GM19239 (cell line): ENCODE data around the gene PMM1.

ENCODE experiments used
- DNase-seq: peaks from one replicate; pipeline ENCODE4 v3.0.0; 2011; ENCODE audit warnings: low spot score; ENCODE audit not compliant: insufficient read length
- FAIRE-seq: peaks from 2 replicates; lab custom pipeline; 2011; peaks lifted over from hg19 to GRCh38; lab: Jason Lieb, UNC

Gene PMM1

GRCh38 chr22:41540365-41540764, 49.3 kb downstream of the PMM1 start:
- FAIRE-seq = no peak
- DNase-seq = no peak

DNA sequence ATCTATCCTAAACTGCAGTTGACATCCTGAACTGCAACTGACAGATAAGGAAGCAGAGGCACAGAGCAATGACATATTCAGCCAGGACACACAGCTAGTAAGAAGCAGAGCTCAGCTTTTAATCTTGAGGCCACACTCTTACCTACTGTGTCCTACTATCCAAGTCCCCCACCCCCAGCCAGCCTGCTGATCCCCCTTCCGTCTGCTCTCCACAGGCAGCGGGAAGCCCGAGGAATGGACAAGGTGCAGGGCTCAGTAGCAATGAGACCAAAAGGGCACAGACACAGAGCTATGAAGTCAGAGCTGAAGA, 49.7 kb downstream of the PMM1 start:
- FAIRE-seq (no peak), DNase-seq (no peak)

GRCh38 chr22:41539146-41540005, 50.3 kb downstream of the PMM1 start:
- FAIRE-seq (no peak), DNase-seq (no peak)

DNA sequence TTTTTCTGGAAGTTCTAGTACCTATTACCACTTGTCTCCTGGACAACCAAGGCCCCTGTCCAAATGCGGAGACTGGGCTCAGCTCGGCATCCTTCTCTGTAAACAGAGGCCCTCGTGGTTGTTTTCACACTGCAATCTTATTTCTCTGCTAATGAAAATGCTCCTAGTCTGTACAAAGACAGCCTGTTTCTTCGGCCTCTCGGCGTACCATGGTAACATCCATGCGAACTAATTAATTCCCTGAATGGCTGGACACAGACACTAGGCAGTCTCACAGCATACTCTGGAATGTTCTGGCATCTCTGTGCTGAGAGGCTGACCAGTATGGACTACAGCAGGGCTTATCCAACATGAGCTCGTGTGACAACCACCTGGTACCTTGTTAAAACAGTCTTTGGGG, 51.1 kb downstream of the PMM1 start:
- FAIRE-seq = no peak
- no peak for DNase-seq

DNA sequence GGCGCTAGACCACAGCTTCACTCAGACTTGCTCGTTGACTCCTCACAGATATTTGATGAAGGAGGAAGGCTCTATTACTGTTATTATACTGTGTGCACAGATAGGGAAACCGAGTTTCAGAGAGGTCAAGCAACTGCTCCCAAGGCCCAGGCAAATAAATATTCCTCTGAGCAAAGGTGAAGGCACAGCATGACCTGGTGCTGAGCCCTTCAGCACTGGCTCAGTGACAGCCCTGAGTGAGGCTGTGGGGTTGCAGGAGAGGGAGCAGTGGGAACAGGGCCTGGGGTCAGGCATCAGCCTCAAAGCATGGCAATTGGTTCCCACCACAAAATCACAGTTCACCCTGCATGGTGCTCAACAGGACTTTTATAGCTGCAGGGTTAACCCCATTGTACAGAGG, 52.4 kb downstream of the PMM1 start:
- no peak for FAIRE-seq

GRCh38 chr22:41535244-41535643, 54.4 kb downstream of the PMM1 start:
- DNase-seq (no peak), FAIRE-seq (no peak)

More for the DNA sequence above, 52.4 kb downstream of the PMM1 start:
- DNase-seq = no peak

GRCh38 chr22:41534219-41534618, 55.4 kb downstream of the PMM1 start:
- no peak for FAIRE-seq
- no peak for DNase-seq

GRCh38 chr22:41532908-41533825, 56.5 kb downstream of the PMM1 start:
- peak; percentile 63 for FAIRE-seq
- peak; percentile 85 for DNase-seq

DNA sequence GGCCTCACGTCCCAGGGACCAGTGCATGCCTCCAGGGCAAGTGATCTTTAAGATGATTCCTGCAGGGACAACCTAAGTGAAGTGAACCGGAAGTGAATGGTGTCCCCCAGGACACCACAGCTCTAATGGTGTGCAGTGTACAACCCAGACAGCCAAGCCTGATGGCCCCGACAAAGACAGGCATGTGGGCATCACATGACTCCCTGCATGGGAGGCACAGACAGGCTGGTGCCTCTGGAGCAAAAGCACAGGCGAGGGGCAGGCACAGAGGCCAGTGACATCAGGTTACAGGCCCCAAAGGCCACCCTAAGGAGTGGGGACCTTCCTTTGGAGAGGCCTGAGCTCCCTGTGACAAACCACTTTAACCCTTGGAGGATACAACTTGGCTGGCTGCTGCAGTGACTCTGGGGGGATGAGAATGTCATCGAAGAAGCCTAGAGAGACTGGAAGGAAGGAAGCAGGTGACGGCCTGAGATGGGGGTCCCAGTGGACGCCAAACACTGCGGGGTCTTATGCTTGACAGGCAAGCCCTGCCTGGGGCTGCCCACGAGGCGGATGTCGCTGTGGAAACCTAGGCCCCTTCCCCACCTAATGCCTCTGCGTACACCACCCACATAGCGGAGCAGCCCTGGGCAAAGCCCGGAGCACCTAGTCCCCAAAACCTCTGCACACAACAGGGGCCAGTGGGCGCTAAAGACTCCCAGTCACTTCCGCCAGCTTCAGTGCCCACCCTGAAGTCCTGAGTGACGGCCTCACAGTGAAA, 57.7 kb downstream of the PMM1 start:
- no peak for DNase-seq
- no peak for FAIRE-seq

DNA sequence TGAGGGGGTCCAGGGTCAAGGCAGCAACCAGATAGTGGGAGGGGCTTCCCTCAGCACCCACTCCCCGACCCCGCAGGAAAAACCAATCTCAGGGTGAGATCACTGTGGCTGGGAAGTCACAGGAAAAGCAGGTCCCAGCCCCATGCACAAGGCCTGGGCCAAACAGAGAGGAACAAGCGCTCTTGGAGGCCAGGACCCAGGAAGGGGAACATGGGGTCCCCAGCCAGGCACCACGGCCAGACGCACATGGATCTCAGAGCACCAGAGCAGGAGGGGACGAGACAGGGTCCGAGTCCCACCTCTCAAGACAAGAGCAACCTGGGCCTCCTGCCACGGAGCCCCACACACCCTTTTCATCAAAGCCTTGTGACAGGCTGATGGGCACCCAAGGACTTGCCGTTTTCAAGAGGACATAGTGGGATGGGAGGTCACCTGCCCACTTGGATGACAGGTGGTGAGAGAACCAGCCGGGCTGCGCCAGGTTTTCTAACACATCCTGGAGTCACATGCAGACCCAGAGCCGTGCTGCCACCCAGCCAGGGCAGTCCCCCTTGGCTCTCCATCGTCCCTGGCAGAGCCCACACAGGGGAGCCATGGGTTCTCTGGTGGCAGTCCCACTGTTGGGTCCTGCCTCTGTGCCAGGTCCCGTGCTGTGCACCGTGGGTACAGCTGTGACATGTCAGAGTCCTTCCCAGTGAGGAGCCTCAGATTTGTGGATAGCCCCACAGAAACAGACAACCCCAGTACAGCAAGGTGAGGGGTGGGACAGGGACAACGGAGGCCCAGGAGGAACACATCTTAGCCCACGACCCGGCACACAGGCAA, 58.5 kb downstream of the PMM1 start:
- FAIRE-seq = no peak
- no peak for DNase-seq

- FAIRE-seq = no peak
- no peak for DNase-seq
Measured at GRCh38 chr22:41528938-41529561, 60.6 kb downstream of the PMM1 start.

GRCh38 chr22:41528132-41528766, 61.4 kb downstream of the PMM1 start:
- DNase-seq (no peak), FAIRE-seq (no peak)
